ENCODE results near the gene MTHFD1.
"Not testable (repeated sequence)": the region's sequence is repeated elsewhere in the genome, so short reads cannot be mapped to it uniquely, and the experiment has no call there.

MTHFD1 gene

DNA sequence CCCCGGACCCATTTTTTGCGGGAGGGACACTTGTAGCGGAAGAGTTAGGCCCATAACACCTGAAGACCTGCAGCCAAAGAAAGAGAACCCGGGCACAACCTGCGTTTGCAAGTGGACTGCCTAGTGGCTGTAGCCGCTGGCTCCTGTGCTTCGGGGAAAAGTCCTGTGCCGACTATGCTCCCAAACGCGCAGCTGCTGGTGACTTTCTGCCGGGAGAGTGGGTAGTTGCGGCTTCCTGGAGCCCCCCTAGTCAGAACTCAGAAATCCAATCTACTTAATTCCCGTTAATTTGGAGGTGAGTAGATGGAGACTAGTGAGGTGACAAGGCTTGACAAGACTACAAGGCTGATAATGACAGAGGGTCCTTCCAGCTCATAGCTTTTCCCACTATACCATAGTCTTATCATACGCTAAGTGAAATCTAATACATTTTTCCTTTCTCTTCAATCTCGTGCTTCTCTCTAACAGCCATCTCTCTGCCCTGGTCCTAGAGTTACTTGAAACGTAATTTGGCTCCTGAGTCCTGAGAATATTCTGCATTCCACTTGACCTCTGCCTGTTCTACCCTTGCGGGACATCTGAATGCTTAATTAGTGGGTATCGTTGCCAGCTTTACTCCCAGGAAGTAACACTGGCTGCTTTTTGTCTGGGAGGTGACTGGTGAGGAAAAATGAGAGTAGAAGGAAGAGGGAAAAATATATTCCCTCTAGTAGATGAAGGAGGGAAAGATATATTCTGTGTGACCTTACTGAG is 556 bp downstream of the MTHFD1 start:
- peak overlapping the region; percentile 73 for H3K4me3 ChIP-seq (ENCODE audit: low read length)
- peak overlapping the region; percentile 98 for H3K9ac ChIP-seq (ENCODE audit: low read depth, low read length)
- H3K27me3 ChIP-seq (ENCODE audit: insufficient read depth, low read length) = no peaks in the 10 kb centered on the region
- peaks cover 19% of the 10 kb centered on the region; the same call in 1 of the 2 replicates for H3K36me3 ChIP-seq (ENCODE audit: insufficient read depth, low read depth, low read length)
- peaks cover 14% of the 10 kb centered on the region for H3K4me1 ChIP-seq (ENCODE audit: insufficient read depth, low read length)
- peak overlapping the region; percentile 55 for H3K27ac ChIP-seq (ENCODE audit: low read length)
- no peaks in the 10 kb centered on the region for H3K9me3 ChIP-seq (ENCODE audit: insufficient read depth, low read depth, low read length)

DNA sequence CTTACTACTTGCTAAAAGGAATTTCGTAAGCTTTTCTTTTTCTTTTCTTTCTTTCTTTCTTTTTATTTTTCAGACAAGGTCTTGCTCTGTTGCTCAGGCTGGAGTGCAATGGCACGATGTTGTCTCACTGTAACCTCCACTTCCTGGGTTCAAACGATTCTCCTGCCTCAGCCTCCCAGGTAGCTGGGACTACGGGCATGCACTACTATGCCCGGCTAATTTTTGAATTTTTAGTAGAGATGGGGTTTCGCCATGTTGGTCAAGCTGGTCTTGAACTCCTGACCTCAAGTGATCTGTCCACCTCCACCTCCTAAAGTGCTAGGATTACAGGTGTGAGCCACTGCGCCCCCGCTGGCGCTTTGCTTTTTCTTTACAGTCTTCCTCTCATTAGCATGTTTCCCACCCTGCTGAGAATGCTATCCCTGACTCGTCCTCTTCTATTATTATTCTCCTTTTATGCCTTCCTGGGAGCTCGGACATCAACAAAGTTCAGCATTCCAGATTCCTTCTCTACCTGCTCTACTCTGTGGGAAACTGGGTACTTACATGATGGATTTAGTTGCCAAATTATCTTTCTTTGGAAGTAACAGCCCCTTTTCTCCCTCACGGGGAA is 3.1 kb downstream of the MTHFD1 start:
- H3K4me3 ChIP-seq (ENCODE audit: low read length) = peak overlapping the region; percentile 60
- H3K27ac ChIP-seq (ENCODE audit: low read length) = peak overlapping the region; percentile 62
- peaks cover 30% of the 10 kb centered on the region for H3K4me1 ChIP-seq (ENCODE audit: insufficient read depth, low read length)

DNA sequence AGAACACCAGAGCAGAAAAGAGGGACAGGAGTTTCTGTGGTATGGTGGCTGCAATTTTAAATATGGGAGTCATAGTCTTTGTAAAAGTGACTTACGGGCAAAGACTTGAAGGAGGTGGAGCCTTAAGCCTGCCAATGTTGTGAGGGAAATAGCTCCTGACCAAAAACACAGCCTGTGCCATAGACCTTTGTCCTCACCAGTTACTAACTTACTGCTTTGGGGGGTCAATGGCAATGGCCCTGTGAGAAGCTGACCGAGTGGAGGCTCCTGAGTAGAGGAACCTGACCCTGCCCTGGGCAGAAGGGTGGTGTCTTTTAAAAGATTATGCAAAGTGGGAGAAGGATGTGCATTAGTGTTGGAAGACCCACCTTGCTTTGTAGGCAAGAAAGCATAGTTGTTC is 3.8 kb downstream of the MTHFD1 start:
- peak overlapping the region; percentile 60 for H3K4me3 ChIP-seq (ENCODE audit: low read length)
- peaks cover 30% of the 10 kb centered on the region for H3K4me1 ChIP-seq (ENCODE audit: insufficient read depth, low read length)
- H3K27ac ChIP-seq (ENCODE audit: low read length) = peak overlapping the region; percentile 62
- peaks cover 38% of the 10 kb centered on the region; the same call in 1 of the 2 replicates for H3K36me3 ChIP-seq (ENCODE audit: insufficient read depth, low read depth, low read length)
- peak overlapping the region; percentile 65 for H3K9ac ChIP-seq (ENCODE audit: low read depth, low read length)
- H3K9me3 ChIP-seq (ENCODE audit: insufficient read depth, low read depth, low read length) = no peaks in the 10 kb centered on the region
- no peaks in the 10 kb centered on the region for H3K27me3 ChIP-seq (ENCODE audit: insufficient read depth, low read length)

More for the DNA sequence above, 3.1 kb downstream of the MTHFD1 start:
- H3K9ac ChIP-seq (ENCODE audit: low read depth, low read length) = peak overlapping the region; percentile 65; the same call in 1 of the 2 replicates
- H3K9me3 ChIP-seq (ENCODE audit: insufficient read depth, low read depth, low read length) = no peaks in the 10 kb centered on the region
- H3K36me3 ChIP-seq (ENCODE audit: insufficient read depth, low read depth, low read length) = peaks cover 38% of the 10 kb centered on the region; the same call in 1 of the 2 replicates
- H3K27me3 ChIP-seq (ENCODE audit: insufficient read depth, low read length) = no peaks in the 10 kb centered on the region

DNA sequence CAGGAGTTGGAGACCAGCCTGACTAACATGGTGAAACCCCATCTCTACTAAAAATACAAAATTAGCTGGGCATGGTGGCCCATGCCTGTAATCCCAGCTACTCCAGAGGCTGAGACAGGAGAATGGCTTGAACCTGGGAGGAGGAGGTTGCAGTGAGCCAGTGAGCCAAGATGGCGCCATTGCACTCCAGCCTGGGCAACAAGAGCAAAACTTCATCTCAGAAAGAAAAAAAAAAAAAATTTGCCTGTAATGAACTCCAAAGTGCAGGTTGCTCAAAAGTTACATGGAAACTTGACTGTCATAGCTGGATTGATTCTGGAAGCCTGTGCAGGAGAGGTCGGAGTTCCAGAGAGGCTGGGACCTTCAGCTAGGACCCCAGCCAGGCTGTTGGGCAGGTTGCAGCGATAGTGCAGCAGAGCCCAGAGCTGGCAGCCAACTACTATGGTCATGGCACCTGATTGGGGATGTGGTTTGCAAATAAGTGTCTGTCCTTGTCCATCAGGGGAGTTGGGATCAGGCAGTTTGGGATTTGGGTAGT is 5.1 kb downstream of the MTHFD1 start:
- not testable (repeated sequence) for H3K9ac ChIP-seq (ENCODE audit: low read depth, low read length); H3K27ac ChIP-seq (ENCODE audit: low read length); H3K27me3 ChIP-seq (ENCODE audit: insufficient read depth, low read length); H3K4me3 ChIP-seq (ENCODE audit: low read length); H3K9me3 ChIP-seq (ENCODE audit: insufficient read depth, low read depth, low read length)
- peaks cover 38% of the 10 kb centered on the region; the same call in 1 of the 2 replicates for H3K36me3 ChIP-seq (ENCODE audit: insufficient read depth, low read depth, low read length)
- peaks cover 30% of the 10 kb centered on the region for H3K4me1 ChIP-seq (ENCODE audit: insufficient read depth, low read length)

DNA sequence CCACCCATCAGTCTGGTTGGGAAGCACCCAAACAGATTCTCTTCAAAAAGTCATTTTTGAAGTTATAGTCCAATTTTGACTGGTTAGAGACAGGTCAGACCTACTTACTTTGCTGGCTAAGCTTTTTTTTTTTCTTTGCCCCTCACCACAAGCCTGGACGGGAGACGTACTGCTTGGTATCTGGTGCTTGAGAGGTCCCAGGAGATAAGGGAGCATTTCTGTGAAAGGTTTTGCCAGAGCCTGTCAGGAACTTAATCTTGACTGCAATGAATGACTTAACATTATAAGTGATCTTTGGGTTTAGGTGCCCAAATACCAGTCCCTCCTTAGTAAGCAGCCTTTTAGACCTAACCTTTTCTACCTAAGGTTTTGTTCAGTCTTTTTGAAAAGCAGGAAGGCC is 6.3 kb downstream of the MTHFD1 start:
- no peak overlapping the region for H3K4me3 ChIP-seq (ENCODE audit: low read length)
- no peaks in the 10 kb centered on the region for H3K27me3 ChIP-seq (ENCODE audit: insufficient read depth, low read length)
- no peak overlapping the region for H3K9ac ChIP-seq (ENCODE audit: low read depth, low read length)
- no peak overlapping the region for H3K27ac ChIP-seq (ENCODE audit: low read length)
- peaks cover 41% of the 10 kb centered on the region; the same call in 1 of the 2 replicates for H3K36me3 ChIP-seq (ENCODE audit: insufficient read depth, low read depth, low read length)
- peaks cover 30% of the 10 kb centered on the region for H3K4me1 ChIP-seq (ENCODE audit: insufficient read depth, low read length)
- no peaks in the 10 kb centered on the region for H3K9me3 ChIP-seq (ENCODE audit: insufficient read depth, low read depth, low read length)

DNA sequence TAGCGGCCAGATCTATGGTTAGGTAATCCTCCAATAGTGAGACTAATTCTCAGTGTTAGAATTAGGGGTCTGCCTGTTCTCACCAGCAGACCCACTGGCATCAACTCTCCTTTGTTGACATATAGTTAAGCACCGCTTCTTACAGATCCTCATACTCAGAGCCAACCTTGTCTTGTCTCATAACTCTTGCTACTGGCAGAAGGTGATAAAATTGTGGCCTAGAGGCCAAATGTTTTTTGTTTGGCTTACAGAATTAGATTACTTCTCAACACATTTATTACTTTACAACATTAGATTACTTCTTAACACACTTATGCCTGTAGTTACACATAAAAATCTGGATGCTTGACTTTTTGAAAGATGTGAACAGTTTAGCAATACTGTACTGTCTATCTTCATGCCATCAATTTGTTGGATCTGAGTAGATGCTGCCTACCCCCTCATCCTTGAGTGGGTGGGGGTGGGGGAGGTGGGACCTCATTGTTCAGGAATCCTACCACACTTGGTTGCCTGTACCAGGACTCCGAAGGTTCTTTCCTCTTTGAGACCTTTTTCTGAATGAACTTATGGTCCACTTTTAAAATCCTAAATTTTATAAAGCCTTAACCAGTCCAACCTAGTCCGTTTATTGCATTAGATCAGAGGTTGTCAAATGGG is 7.0 kb downstream of the MTHFD1 start:
- Histone ChIP-seq H3K9ac (ENCODE audit: low read depth, low read length) (no peak overlapping the region), H3K27ac (ENCODE audit: low read length) (no peak overlapping the region), H3K4me1 (ENCODE audit: insufficient read depth, low read length) (peaks cover 30% of the 10 kb centered on the region)

DNA sequence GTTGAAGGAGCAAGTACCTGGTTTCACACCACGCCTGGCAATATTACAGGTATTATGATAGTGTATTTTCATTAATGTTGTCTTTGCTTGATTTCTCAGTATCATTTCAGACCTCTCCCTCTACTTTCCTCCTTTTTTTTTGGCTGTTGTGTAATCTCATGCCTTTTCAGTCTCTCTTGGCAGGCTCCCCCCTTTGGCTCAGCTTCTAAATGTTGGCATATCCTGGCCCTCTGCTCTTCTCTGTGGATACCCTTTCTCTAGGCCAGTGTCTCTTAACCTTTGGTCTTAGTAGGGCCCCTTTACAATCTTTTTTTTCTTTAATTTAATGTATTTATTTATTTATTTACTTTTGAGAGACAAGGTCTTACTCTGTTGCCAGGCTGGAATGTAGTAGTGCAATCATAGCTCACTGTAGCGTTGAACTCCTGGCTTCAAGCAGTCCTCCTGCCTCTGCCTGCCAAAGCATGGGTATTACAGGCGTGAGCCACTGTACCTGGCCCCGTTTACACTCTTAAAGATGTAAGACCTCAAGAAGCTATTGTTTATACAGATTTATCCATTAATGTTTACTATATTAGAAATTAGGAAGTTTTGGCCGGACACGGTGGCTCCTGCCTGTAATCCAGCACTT is 12.8 kb downstream of the MTHFD1 start:
- Histone ChIP-seq H3K9me3 (ENCODE audit: insufficient read depth, low read depth, low read length) (no peaks in the 10 kb centered on the region), H3K4me1 (ENCODE audit: insufficient read depth, low read length) (no peaks in the 10 kb centered on the region), H3K27me3 (ENCODE audit: insufficient read depth, low read length) (no peaks in the 10 kb centered on the region), H3K27ac (ENCODE audit: low read length) (no peak overlapping the region), H3K4me3 (ENCODE audit: low read length) (no peak overlapping the region), H3K36me3 (ENCODE audit: insufficient read depth, low read depth, low read length) (peaks cover 48% of the 10 kb centered on the region), H3K9ac (ENCODE audit: low read depth, low read length) (no peak overlapping the region)

More for the DNA sequence above, 7.0 kb downstream of the MTHFD1 start:
- Histone ChIP-seq H3K36me3 (ENCODE audit: insufficient read depth, low read depth, low read length) (peaks cover 41% of the 10 kb centered on the region; the same call in 1 of the 2 replicates), H3K9me3 (ENCODE audit: insufficient read depth, low read depth, low read length) (no peaks in the 10 kb centered on the region), H3K27me3 (ENCODE audit: insufficient read depth, low read length) (no peaks in the 10 kb centered on the region), H3K4me3 (ENCODE audit: low read length) (no peak overlapping the region)

DNA sequence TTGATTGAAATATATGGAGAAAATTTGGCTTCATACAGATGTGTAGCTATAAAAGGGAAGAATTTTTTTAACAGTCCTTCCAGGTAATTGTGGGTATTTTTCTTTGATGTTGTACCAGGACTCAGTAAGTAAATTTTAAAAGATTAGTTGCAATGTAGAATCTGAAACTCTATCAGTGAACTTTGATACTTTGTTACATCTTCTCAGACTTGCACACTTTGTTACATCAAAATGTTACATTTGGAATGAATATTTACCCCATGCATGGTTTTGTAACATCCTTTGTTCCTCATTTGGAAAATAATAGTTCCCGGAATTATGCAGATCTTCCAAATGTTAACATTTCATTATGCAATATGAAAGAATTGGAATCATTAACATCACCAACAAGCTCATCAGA is 13.8 kb downstream of the MTHFD1 start:
- Histone ChIP-seq H3K4me3 (ENCODE audit: low read length) (no peak overlapping the region), H3K9me3 (ENCODE audit: insufficient read depth, low read depth, low read length) (no peaks in the 10 kb centered on the region), H3K4me1 (ENCODE audit: insufficient read depth, low read length) (no peaks in the 10 kb centered on the region), H3K36me3 (ENCODE audit: insufficient read depth, low read depth, low read length) (peaks cover 54% of the 10 kb centered on the region), H3K27me3 (ENCODE audit: insufficient read depth, low read length) (no peaks in the 10 kb centered on the region), H3K9ac (ENCODE audit: low read depth, low read length) (no peak overlapping the region), H3K27ac (ENCODE audit: low read length) (no peak overlapping the region)

DNA sequence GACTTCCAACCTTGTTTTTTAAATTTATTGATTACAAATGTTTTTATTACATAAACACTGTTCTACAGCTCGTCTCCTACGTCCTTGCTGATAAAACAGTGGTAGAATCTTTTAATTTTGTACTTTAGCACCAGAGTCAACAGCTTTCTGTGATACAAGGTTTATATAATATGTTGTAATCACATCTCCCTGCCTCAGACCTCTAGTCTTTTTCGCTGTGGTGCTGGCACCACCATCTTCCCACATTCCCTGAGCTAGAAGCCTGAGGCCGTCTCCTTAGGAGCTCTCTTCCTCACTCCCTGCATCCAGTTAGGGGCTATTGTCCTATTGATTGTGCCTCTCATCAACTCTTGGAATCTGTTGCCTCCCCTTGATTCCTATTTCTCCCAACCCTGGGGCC is 17.1 kb downstream of the MTHFD1 start:
- Histone ChIP-seq H3K4me3 (ENCODE audit: low read length) (no peak overlapping the region), H3K9ac (ENCODE audit: low read depth, low read length) (no peak overlapping the region), H3K4me1 (ENCODE audit: insufficient read depth, low read length) (no peaks in the 10 kb centered on the region), H3K36me3 (ENCODE audit: insufficient read depth, low read depth, low read length) (peaks cover 78% of the 10 kb centered on the region), H3K27ac (ENCODE audit: low read length) (no peak overlapping the region), H3K27me3 (ENCODE audit: insufficient read depth, low read length) (no peaks in the 10 kb centered on the region), H3K9me3 (ENCODE audit: insufficient read depth, low read depth, low read length) (no peaks in the 10 kb centered on the region)

DNA sequence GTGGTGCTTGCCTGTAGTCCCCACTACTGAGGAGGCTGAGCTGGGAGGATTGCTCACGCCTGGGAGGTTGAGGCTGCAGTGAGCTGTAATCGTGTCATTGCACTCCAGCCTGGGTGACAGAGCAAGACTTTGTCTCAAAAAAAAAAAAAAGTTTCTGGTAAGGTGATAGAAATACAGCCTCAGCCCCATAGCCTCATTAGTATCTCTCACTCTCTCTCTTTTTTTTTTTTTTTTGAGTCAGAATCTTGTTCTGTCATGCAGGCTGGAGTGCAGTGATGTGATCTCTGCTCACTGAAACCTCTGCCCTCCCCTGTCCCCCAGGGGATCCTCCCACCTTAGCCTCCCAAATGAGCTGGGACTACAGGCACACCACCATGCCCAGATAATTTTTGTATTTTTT is 19.2 kb downstream of the MTHFD1 start:
- Histone ChIP-seq H3K4me3 (ENCODE audit: low read length) (no peak overlapping the region), H3K9me3 (ENCODE audit: insufficient read depth, low read depth, low read length) (no peaks in the 10 kb centered on the region), H3K27ac (ENCODE audit: low read length) (no peak overlapping the region), H3K36me3 (ENCODE audit: insufficient read depth, low read depth, low read length) (peaks cover 78% of the 10 kb centered on the region), H3K27me3 (ENCODE audit: insufficient read depth, low read length) (no peaks in the 10 kb centered on the region), H3K4me1 (ENCODE audit: insufficient read depth, low read length) (no peaks in the 10 kb centered on the region), H3K9ac (ENCODE audit: low read depth, low read length) (no peak overlapping the region)

DNA sequence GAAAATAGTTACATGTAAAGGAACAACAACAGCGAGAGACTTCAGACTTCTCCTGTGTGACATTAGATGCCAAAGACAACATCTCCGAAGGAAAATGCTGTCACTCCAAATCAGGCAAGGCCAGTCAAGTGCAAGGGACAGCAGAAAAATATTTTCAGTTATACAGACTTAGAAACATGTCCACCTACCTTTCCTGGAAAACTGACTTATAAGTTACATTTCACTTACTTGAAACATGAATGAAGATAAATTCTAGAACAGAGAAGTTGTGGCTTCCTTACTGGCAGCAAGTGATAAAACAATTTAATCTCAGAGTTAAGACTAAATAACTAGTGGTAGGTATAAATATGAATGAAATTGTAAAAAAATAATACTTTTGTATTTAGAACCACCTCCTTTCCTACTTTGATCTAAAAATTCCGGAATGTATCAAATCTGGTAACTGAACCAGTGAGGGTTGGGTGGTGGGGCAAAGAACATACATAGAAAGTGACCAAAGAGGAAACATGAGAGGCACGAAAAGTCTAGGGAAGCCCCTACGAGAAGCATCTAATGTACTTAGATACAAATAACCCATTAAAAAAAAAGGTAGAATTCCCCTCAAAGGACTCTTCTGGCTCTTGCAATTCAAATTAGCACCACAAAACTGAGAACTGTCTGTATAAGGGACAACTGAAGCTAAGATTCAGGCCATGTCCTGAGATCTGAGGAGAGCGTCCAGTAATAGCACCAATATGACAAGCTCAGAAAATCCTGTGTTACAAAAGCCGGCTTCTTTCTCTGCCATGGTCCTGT is 21.2 kb downstream of the MTHFD1 start:
- Histone ChIP-seq H3K9me3 (ENCODE audit: insufficient read depth, low read depth, low read length) (no peaks in the 10 kb centered on the region), H3K9ac (ENCODE audit: low read depth, low read length) (no peak overlapping the region), H3K36me3 (ENCODE audit: insufficient read depth, low read depth, low read length) (peaks cover 82% of the 10 kb centered on the region), H3K27me3 (ENCODE audit: insufficient read depth, low read length) (no peaks in the 10 kb centered on the region), H3K4me1 (ENCODE audit: insufficient read depth, low read length) (no peaks in the 10 kb centered on the region), H3K4me3 (ENCODE audit: low read length) (no peak overlapping the region), H3K27ac (ENCODE audit: low read length) (no peak overlapping the region)
